Prostate gland (tissue), 2 donors: ENCODE data around the gene MAP3K4. TPM values are rescaled to one million over a fixed set of nuclear protein-coding genes. Genes with fewer than 3 reads are reported as not detected.

Experiments used
- DNase-seq: peaks from one replicate; pipeline ENCODE4 v3.0.0-alpha.2; 2019; ENCODE audit warnings: low spot score
- H3K27ac ChIP-seq, 2 donors: fragments of 200-600 bp; sonication (generic); 2 replicates each; pipeline ENCODE4 v1.5.1; 2017 to 2019
- H3K27me3 ChIP-seq: fragments of 200-600 bp; sonication (generic); replicated peaks from 2 replicates; pipeline ENCODE4 v1.5.1; 2019; ENCODE audit not compliant: insufficient read depth
- H3K36me3 ChIP-seq, 2 donors: fragments of 200-600 bp; sonication (generic); 1 replicate in 1 of 2; 2 replicates in 1 of 2; pipeline versions ENCODE4 v1.5.1 to v1.8.1; 2017 to 2019
- H3K4me1 ChIP-seq: fragments of 200-600 bp; sonication (generic); replicated peaks from 2 replicates; pipeline ENCODE4 v1.5.1; 2019
- H3K4me3 ChIP-seq, 2 donors: fragments of 200-600 bp; sonication (generic); 2 replicates each; pipeline ENCODE4 v1.5.1; 2017 to 2019
- H3K9me3 ChIP-seq: fragments of 200-600 bp; sonication (generic); 2 replicates; pipeline ENCODE4 v1.5.1; 2017
- POLR2A ChIP-seq: fragments of 450-650 bp; IDR thresholded peaks from one replicate; pipeline ENCODE4 v1.6.1; 2016; ENCODE audit warnings: antibody characterized with exemption, mild to moderate bottlenecking
- POLR2AphosphoS5 ChIP-seq: sonication (generic); formaldehyde crosslinking; IDR thresholded peaks from one replicate; pipeline ENCODE4 v1.6.1; 2017; ENCODE audit warnings: antibody characterized with exemption
- WGBS: methylation state at CpG from one replicate; pipeline ENCODE4 v1.1.5; 2018; 5-methylcytosine and 5-hydroxymethylcytosine counted together
- intact Hi-C: fragments of 100-400 bp; cut with DNase I; formaldehyde crosslinking; loops from one replicate; pipeline ENCODE4 v1.14.2; 2022
- total RNA-seq, 2 donors: library from RNA; depleted of rRNA; stranded (reverse); fragments of >200 nt; gene quantifications; one replicate each; pipeline ENCODE4 v1.1.0, GENCODE V29; 2016
- TF ChIP-seq, protein P1 (sequence below), 4 experiments: fragments of 200-600 bp in 2 of 4; fragments of 450-650 bp in 2 of 4; sonication (generic) in 2 of 4; IDR thresholded peaks; 1 replicate in 3 of 4; 2 replicates in 1 of 4; pipeline ENCODE4 v1.5.1; 2016 to 2019; ENCODE audit warnings: antibody characterized with exemption in 4 of 4, mild to moderate bottlenecking in 2 of 4, moderate library complexity in 2 of 4

Gene MAP3K4
- total RNA-seq, 2 donors from 2014 or later, result 26.2 to 59.2 TPM

- intact Hi-C loops, result no loop called here
- TF ChIP-seq POLR2A (no peak), POLR2AphosphoS5 (no peak)
- TF ChIP-seq, protein P1, sequence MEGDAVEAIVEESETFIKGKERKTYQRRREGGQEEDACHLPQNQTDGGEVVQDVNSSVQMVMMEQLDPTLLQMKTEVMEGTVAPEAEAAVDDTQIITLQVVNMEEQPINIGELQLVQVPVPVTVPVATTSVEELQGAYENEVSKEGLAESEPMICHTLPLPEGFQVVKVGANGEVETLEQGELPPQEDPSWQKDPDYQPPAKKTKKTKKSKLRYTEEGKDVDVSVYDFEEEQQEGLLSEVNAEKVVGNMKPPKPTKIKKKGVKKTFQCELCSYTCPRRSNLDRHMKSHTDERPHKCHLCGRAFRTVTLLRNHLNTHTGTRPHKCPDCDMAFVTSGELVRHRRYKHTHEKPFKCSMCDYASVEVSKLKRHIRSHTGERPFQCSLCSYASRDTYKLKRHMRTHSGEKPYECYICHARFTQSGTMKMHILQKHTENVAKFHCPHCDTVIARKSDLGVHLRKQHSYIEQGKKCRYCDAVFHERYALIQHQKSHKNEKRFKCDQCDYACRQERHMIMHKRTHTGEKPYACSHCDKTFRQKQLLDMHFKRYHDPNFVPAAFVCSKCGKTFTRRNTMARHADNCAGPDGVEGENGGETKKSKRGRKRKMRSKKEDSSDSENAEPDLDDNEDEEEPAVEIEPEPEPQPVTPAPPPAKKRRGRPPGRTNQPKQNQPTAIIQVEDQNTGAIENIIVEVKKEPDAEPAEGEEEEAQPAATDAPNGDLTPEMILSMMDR (IDR thresholded peaks at IDR 0.05), result no peak
- WGBS, result 34% methylated on average over 1 of the region's 1 CpG
- Histone ChIP-seq H3K36me3 (no peaks in the 10 kb centered on the region), H3K27ac (no peak overlapping the region), H3K27me3 (no peaks in the 10 kb centered on the region), H3K4me3 (no peak overlapping the region), H3K9me3 (no peaks in the 10 kb centered on the region), H3K4me1 (peaks cover 7% of the 10 kb centered on the region)
- DNase-seq, result no peak
These were observed 18.8 kb downstream of the MAP3K4 start for GRCh38 chr6:161010418-161010817.

- H3K36me3 ChIP-seq, result no peaks in the 10 kb centered on the region
- TF ChIP-seq, protein P1 (IDR thresholded peaks at IDR 0.05), result no peak
- TF ChIP-seq POLR2A (no peak), POLR2AphosphoS5 (no peak)
- H3K4me1 ChIP-seq, result peaks cover 7% of the 10 kb centered on the region
- 61% methylated on average over 8 of the region's 8 CpGs for WGBS
- no peaks in the 10 kb centered on the region for H3K9me3 ChIP-seq
- H3K27me3 ChIP-seq, result no peaks in the 10 kb centered on the region
- peak overlapping the region in 1 of 2 donors; percentile 4 for H3K27ac ChIP-seq
- no peak for DNase-seq
- intact Hi-C loops, result no loop called here
- no peak overlapping the region for H3K4me3 ChIP-seq
These were observed 20.2 kb downstream of the MAP3K4 start for GRCh38 chr6:161011492-161012480.

DNA sequence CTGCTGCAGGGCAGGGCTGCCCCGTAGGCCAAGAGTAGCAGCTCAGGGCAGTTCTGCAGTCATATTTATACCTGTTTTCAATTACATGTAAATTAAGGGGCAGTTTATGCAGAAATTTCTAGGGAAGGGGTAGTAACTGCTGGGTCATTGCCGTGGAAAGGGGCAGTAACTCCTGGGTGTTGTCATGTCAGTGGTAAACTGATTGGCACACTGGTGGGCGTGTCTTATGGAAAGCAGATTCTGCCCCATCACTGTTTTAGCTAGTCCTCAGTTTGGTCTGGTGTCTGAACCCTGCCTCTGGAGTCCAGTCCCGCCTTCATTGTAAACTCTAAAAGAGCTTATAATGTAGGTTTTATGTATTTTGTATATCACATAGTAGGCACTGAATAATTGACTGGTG is 22.1 kb downstream of the MAP3K4 start:
- no peaks in the 10 kb centered on the region for H3K36me3 ChIP-seq
- TF ChIP-seq POLR2AphosphoS5 (no peak), POLR2A (no peak)
- TF ChIP-seq, protein P1 (IDR thresholded peaks at IDR 0.05), result no peak
- no peak overlapping the region for H3K4me3 ChIP-seq
- H3K4me1 ChIP-seq, result peaks cover 7% of the 10 kb centered on the region
- no peaks in the 10 kb centered on the region for H3K9me3 ChIP-seq
- intact Hi-C loops, result no loop called here
- 95% methylated on average over 4 of the region's 4 CpGs for WGBS
- H3K27ac ChIP-seq, result no peak overlapping the region
- H3K27me3 ChIP-seq, result no peaks in the 10 kb centered on the region
- DNase-seq, result no peak

- no peaks in the 10 kb centered on the region for H3K9me3 ChIP-seq
- WGBS, result 90% methylated on average over 5 of the region's 5 CpGs
- no peaks in the 10 kb centered on the region for H3K4me1 ChIP-seq
- DNase-seq, result no peak
- H3K27me3 ChIP-seq, result no peaks in the 10 kb centered on the region
- no peak for TF ChIP-seq POLR2AphosphoS5
- TF ChIP-seq POLR2A, result no peak
- TF ChIP-seq, protein P1 (IDR thresholded peaks at IDR 0.05), result no peak
- H3K27ac ChIP-seq, result no peak overlapping the region
- H3K36me3 ChIP-seq, result no peaks in the 10 kb centered on the region
- no peak overlapping the region for H3K4me3 ChIP-seq
- intact Hi-C loops, result no loop called here
These were observed 26.4 kb downstream of the MAP3K4 start for GRCh38 chr6:161017766-161018564.
